Activated CD4-positive, alpha-beta T cell treated with anti-CD3 and anti-CD28 coated beads for 36 hours (primary cell): ENCODE measurements around the gene HERC5. TPM values are rescaled to one million over a fixed set of nuclear protein-coding genes. Genes with fewer than 3 reads are reported as not detected.

ENCODE experiments used
- ATAC-seq: fragments of 200-7000 bp; cut with Tn5 transposase; one replicate; pipeline ENCODE4 v1.10.0; 2021; ENCODE audit warnings: mild to moderate bottlenecking, moderate library complexity
- CTCF ChIA-PET: fragments of 350-600 bp; sonication (Branson Sonifier 250); formaldehyde crosslinking; loops from one replicate; lab custom pipeline; 2021; ENCODE audit warnings: antibody characterized with exemption; lab: Charles Lee
- POLR2A ChIA-PET: fragments of 350-600 bp; sonication (Branson Sonifier 250); formaldehyde crosslinking; loops from one replicate; lab custom pipeline; 2021; ENCODE audit warnings: antibody characterized with exemption, inconsistent platforms; lab: Charles Lee
- DNase-seq: peaks from one replicate; pipeline ENCODE4 v3.0.0-alpha.2; 2020
- H3K27ac Mint-ChIP-seq: one replicate; pipeline ENCODE4 v1.8.0; 2021; ENCODE audit warnings: mixed read lengths
- H3K27me3 Mint-ChIP-seq: one replicate; pipeline ENCODE4 v1.8.0; 2021; ENCODE audit warnings: mixed read lengths
- H3K36me3 Mint-ChIP-seq: one replicate; pipeline ENCODE4 v1.8.0; 2021; ENCODE audit warnings: low read depth, mixed read lengths
- H3K4me1 Mint-ChIP-seq: one replicate; pipeline ENCODE4 v1.8.0; 2021; ENCODE audit warnings: mixed read lengths
- H3K4me3 Mint-ChIP-seq: one replicate; pipeline ENCODE4 v1.8.0; 2021; ENCODE audit warnings: mild to moderate bottlenecking, moderate library complexity, mixed read lengths
- H3K9me3 Mint-ChIP-seq: one replicate; pipeline ENCODE4 v1.8.0; 2021; ENCODE audit warnings: low read depth, mixed read lengths
- intact Hi-C, 2 experiments: fragments of 100-400 bp; cut with DNase I in 1 of 2; cut with micrococcal nuclease in 1 of 2; formaldehyde crosslinking; loops; one replicate each; pipeline versions ENCODE4 v1.14.2 to v1.15.1; 2022 to 2024; cut with DNase I, micrococcal nuclease
- total RNA-seq, 2 experiments: library from RNA; stranded (reverse); gene quantifications; one replicate each; pipeline ENCODE4 v1.2.3, GENCODE V29; 2021

Gene HERC5
- total RNA-seq, 2 experiments from 2014 or later = 21.1 TPM

DNA sequence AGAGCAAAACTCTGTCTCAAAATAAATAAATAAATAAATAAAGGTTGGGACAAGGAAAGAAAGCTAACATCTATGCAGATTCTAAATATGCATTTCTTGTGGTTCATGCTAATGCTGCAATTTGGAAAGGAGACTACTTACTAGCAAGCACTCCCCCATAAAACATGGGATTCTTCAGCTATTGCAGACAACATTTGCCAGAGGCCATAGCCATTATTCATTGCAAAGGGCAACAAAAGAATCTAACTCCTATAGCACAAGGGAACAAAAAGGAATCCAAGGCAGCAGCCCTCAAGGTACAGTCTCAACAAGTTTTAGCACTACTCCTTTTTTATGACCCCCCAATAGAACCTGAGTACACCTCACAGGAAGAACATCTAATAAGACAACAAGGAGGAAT, 8.0 kb upstream of the HERC5 start:
- Mint-ChIP-seq H3K9me3 (no peaks in the 10 kb centered on the region), H3K4me1 (no peaks in the 10 kb centered on the region), H3K36me3 (no peaks in the 10 kb centered on the region), H3K4me3 (no peak overlapping the region), H3K27me3 (no peaks in the 10 kb centered on the region), H3K27ac (no peak overlapping the region)
- ATAC-seq = no peak
- ChIA-PET POLR2A (no interaction called here), CTCF (interaction anchor here (1.0 to 1.7 kb wide), 2 partner anchors 11 to 36 kb away, joined by 3 to 5 read pairs; no protein-coding TSS in a partner anchor)
- intact Hi-C loops = no loop called here
- no peak for DNase-seq

DNA sequence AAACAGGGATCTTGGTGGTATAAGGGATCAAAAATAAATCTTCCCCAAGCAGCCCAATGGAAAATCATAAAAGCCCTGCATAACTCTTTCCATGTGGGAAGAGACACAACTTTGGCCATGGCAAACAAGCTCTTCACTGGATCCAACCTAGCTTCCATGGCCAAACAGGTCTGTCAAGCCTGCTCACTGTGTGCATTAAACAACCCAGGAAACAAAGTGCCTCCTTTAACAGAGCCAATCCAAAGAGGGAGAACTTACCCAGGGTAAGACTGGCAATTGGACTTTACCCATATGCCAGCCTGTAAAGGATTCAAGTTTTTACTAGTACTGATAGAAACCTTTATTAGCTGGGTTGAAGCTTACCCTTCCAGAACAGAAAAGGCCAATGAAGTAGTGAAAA, 7.6 kb upstream of the HERC5 start:
- intact Hi-C loops = no loop called here
- ChIA-PET POLR2A (no interaction called here), CTCF (interaction anchor here (1.0 to 1.7 kb wide), 2 partner anchors 12 to 37 kb away, joined by 3 to 5 read pairs; no protein-coding TSS in a partner anchor)
- Mint-ChIP-seq H3K9me3 (no peaks in the 10 kb centered on the region), H3K27ac (no peak overlapping the region), H3K27me3 (no peaks in the 10 kb centered on the region), H3K4me1 (no peaks in the 10 kb centered on the region), H3K4me3 (no peak overlapping the region), H3K36me3 (no peaks in the 10 kb centered on the region)
- no peak for DNase-seq
- no peak for ATAC-seq

- DNase-seq = no peak
- ChIA-PET POLR2A (no interaction called here), CTCF (no interaction called here)
- H3K4me1 Mint-ChIP-seq = no peaks in the 10 kb centered on the region
- no peaks in the 10 kb centered on the region for H3K9me3 Mint-ChIP-seq
- H3K27ac Mint-ChIP-seq = no peak overlapping the region
- ATAC-seq = no peak
- H3K4me3 Mint-ChIP-seq = no peak overlapping the region
- intact Hi-C loops = no loop called here
- no peaks in the 10 kb centered on the region for H3K36me3 Mint-ChIP-seq
- H3K27me3 Mint-ChIP-seq = no peaks in the 10 kb centered on the region
These were observed 5.7 kb upstream of the HERC5 start for GRCh38 chr4:88451205-88451604.

DNA sequence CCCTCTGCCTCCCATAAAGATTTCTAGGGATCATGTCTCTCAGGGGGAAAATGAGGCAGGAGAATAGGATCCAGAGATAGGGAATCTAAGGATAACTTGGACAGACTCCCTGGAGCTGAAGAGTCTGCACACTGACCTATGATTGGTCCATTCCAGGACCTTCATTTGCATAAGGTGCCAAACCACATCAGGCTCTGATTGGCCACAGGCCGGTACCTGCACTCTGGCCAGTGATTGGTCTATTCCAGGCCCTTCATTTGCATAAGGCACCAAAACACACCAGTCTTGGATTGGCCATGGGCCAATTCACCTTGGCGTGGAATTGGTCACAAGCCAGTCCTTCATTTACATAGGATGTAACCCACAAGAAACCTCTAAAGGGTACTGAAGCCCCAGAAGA, 4.0 kb upstream of the HERC5 start:
- intact Hi-C loops = no loop called here
- no peak overlapping the region for H3K27ac Mint-ChIP-seq
- no peaks in the 10 kb centered on the region for H3K27me3 Mint-ChIP-seq
- ATAC-seq (no peak), DNase-seq (peak; percentile 10)
- no peak overlapping the region for H3K4me3 Mint-ChIP-seq
- H3K4me1 Mint-ChIP-seq = peaks cover 5% of the 10 kb centered on the region
- H3K36me3 Mint-ChIP-seq = no peaks in the 10 kb centered on the region
- ChIA-PET CTCF (no interaction called here), POLR2A (interaction anchor here (0.5 kb wide), 1 partner anchor 36 kb away, joined by 3 read pairs; no protein-coding TSS in a partner anchor)
- no peaks in the 10 kb centered on the region for H3K9me3 Mint-ChIP-seq

DNA sequence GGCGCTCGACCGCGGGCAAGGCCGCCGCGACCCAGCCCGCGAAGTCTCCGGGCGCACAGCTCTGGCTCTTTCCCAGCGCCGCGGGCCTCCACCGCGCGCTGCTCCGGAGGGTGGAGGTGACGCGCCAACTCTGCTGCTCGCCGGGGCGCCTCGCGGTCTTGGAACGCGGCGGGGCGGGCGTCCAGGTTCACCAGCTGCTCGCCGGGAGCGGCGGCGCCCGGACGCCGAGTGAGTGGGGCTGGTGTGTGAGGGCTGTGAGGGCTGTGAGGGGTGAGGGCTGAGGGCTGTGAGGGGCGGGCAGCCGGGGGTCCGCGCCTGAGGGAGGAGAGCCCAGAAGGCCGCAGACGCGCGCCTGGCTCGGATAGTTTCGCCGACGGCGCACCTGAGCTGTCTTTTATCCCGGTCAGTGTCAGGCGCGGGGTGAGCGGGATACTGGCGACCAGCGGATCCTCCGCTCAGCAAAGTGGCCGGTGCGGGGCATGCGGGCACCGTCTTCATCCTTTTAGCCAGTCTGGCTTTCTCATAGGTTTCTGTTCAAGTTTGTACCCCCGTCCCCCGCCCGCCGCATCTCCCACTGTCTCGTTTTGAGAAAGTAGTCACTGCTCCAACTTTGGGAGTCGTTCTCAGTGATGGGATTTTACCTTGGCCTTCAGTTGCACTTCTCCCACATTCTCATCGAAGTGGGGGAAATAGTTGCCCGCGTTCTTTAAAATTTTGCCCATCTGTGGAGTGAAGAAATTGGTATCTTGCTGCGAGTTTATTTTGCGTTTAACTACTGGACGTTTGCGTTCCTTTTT, 586 bp downstream of the HERC5 start:
- DNase-seq (peak; percentile 61), ATAC-seq (peak; percentile 51)
- intact Hi-C loops = loop anchor here (1.0 to 5.0 kb wide), 8 partner anchors 65 to 654 kb away; partner anchors contain the start of genes HERC3 (in 2 of the 2), PKD2 (in 1 of the 2), PYURF (in 1 of the 2) and TIGD2 (in 1 of the 2)
- ChIA-PET CTCF (interaction anchor here (0.6 to 1.0 kb wide), 6 partner anchors 10 to 898 kb away, joined by 3 to 5 read pairs (median 4); no protein-coding TSS in a partner anchor), POLR2A (interaction anchor here (0.6 to 1.4 kb wide), 7 partner anchors 8 to 627 kb away, joined by 3 to 17 read pairs (median 4); partner anchors contain the start of gene PPM1K)
- peaks cover 13% of the 10 kb centered on the region for H3K4me1 Mint-ChIP-seq
- no peaks in the 10 kb centered on the region for H3K36me3 Mint-ChIP-seq
- H3K4me3 Mint-ChIP-seq = peak overlapping the region; percentile 87
- no peaks in the 10 kb centered on the region for H3K9me3 Mint-ChIP-seq
- H3K27me3 Mint-ChIP-seq = no peaks in the 10 kb centered on the region
- H3K27ac Mint-ChIP-seq = peak overlapping the region; percentile 83

GRCh38 chr4:88458104-88458740, 1.3 kb downstream of the HERC5 start:
- intact Hi-C loops = loop anchor here in 1 of 2 experiments (5.0 kb wide), 1 partner anchor 236 kb away; no protein-coding TSS in a partner anchor
- peak overlapping the region; percentile 87 for H3K4me3 Mint-ChIP-seq
- POLR2A ChIA-PET = no interaction called here
- H3K27ac Mint-ChIP-seq = peak overlapping the region; percentile 83
- H3K9me3 Mint-ChIP-seq = no peaks in the 10 kb centered on the region
- no peaks in the 10 kb centered on the region for H3K36me3 Mint-ChIP-seq
- no peak for DNase-seq
- peaks cover 13% of the 10 kb centered on the region for H3K4me1 Mint-ChIP-seq
- CTCF ChIA-PET = no interaction called here
- no peak for ATAC-seq
- no peaks in the 10 kb centered on the region for H3K27me3 Mint-ChIP-seq

DNA sequence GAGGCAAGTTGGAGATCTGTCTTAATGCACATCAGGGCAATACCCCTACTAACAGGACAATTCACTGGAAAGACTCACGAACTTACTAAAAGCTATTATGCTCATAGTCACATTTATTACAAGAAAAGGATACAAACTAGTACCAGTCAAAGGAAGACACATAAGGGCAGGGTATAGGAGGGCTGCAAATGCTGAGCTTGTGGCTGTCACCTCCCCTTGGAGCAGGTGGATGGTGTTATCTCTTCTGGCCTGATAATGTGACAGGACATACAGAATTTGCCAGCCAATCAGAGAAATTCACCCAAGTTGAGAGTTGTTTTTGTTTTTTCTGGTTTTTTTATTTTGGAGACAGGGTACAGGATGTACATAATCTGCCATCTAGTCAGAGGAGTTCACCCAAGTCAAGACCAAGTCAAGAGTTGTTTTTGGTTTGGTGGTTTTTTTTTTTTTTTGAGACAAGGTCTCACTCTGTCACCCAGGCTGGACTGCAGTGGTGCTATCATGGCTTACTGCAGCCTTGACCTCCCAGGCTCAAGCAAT, 8.8 kb downstream of the HERC5 start:
- ChIA-PET CTCF (no interaction called here), POLR2A (interaction anchor here (1.1 kb wide), 1 partner anchor 9 kb away, joined by 3 read pairs; the partner anchor contains the start of gene HERC5)
- intact Hi-C loops = no loop called here

DNA sequence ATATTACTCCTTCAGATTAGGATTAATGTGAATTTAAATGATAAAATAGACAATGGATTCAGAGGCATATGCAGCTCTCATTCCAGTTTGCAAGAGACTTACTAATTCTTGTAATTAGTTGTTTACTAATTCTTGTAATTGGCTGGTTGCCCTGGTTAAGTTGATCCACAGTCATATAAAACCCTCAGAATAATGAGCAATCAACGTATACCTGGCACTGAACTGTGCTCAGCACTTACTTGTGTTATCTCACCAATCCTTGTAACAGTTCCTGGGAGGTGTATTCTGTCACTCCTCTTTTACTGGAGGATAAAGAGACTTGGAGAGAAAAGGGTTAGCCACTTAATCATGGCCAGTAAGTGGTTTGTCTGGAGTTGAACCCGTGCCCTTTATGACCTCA, 10.5 kb downstream of the HERC5 start:
- peak; percentile 51 for ATAC-seq
- ChIA-PET POLR2A (interaction anchor here (0.6 to 1.7 kb wide), 2 partner anchors 10 to 34 kb away, joined by 3 to 4 read pairs; partner anchors contain the start of gene HERC5), CTCF (interaction anchor here (1.2 to 1.5 kb wide), 2 partner anchors 10 to 248 kb away, joined by 3 read pairs; partner anchors contain the start of gene HERC5)
- H3K27ac Mint-ChIP-seq = no peak overlapping the region
- H3K4me1 Mint-ChIP-seq = peaks cover 11% of the 10 kb centered on the region
- no peaks in the 10 kb centered on the region for H3K27me3 Mint-ChIP-seq
- H3K9me3 Mint-ChIP-seq = no peaks in the 10 kb centered on the region
- H3K36me3 Mint-ChIP-seq = peaks cover 35% of the 10 kb centered on the region
- intact Hi-C loops = no loop called here
- H3K4me3 Mint-ChIP-seq = no peak overlapping the region
- DNase-seq = no peak

More for the DNA sequence above, 8.8 kb downstream of the HERC5 start:
- no peaks in the 10 kb centered on the region for H3K27me3 Mint-ChIP-seq
- no peak overlapping the region for H3K4me3 Mint-ChIP-seq
- no peak overlapping the region for H3K27ac Mint-ChIP-seq
- DNase-seq = no peak
- peaks cover 16% of the 10 kb centered on the region for H3K4me1 Mint-ChIP-seq
- no peaks in the 10 kb centered on the region for H3K9me3 Mint-ChIP-seq
- no peak for ATAC-seq
- peaks cover 29% of the 10 kb centered on the region for H3K36me3 Mint-ChIP-seq

- ChIA-PET POLR2A (no interaction called here), CTCF (interaction anchor here (0.7 kb wide), 1 partner anchor 164 kb away, joined by 3 read pairs; no protein-coding TSS in a partner anchor)
- Mint-ChIP-seq H3K36me3 (peaks cover 26% of the 10 kb centered on the region), H3K9me3 (no peaks in the 10 kb centered on the region), H3K4me1 (no peaks in the 10 kb centered on the region), H3K4me3 (no peak overlapping the region), H3K27ac (no peak overlapping the region), H3K27me3 (no peaks in the 10 kb centered on the region)
- intact Hi-C loops = no loop called here
- DNase-seq (no peak), ATAC-seq (no peak)
These were observed 20.4 kb downstream of the HERC5 start for GRCh38 chr4:88477229-88477860.

- CTCF ChIA-PET = no interaction called here
These were observed 21.3 kb downstream of the HERC5 start for GRCh38 chr4:88478247-88478646.

GRCh38 chr4:88481537-88481936, 24.6 kb downstream of the HERC5 start:
- no peak overlapping the region for H3K27ac Mint-ChIP-seq
- CTCF ChIA-PET = interaction anchor here (1.1 kb wide), 1 partner anchor 112 kb away, joined by 3 read pairs; no protein-coding TSS in a partner anchor
- H3K4me1 Mint-ChIP-seq = no peaks in the 10 kb centered on the region
- H3K9me3 Mint-ChIP-seq = no peaks in the 10 kb centered on the region
- H3K27me3 Mint-ChIP-seq = no peaks in the 10 kb centered on the region
- no peak overlapping the region for H3K4me3 Mint-ChIP-seq
- H3K36me3 Mint-ChIP-seq = peaks cover 6% of the 10 kb centered on the region
- DNase-seq (no peak), ATAC-seq (no peak)
- POLR2A ChIA-PET = no interaction called here
- intact Hi-C loops = no loop called here

More at GRCh38 chr4:88478247-88478646, 21.3 kb downstream of the HERC5 start:
- H3K4me3 Mint-ChIP-seq = no peak overlapping the region
- H3K27me3 Mint-ChIP-seq = no peaks in the 10 kb centered on the region
- H3K27ac Mint-ChIP-seq = no peak overlapping the region
- H3K36me3 Mint-ChIP-seq = peaks cover 21% of the 10 kb centered on the region
- intact Hi-C loops = no loop called here
- no peaks in the 10 kb centered on the region for H3K4me1 Mint-ChIP-seq
- ATAC-seq (no peak), DNase-seq (no peak)
- H3K9me3 Mint-ChIP-seq = no peaks in the 10 kb centered on the region
- POLR2A ChIA-PET = no interaction called here
